Retina (tissue), 1 donor: ENCODE measurements around the gene TAF11L8.
"Not testable (repeated sequence)": the region's sequence is repeated elsewhere in the genome, so short reads cannot be mapped to it uniquely, and the experiment has no call there.

Experiments
- DNase-seq: peaks from one replicate; pipeline ENCODE4 v3.0.0-alpha.2; 2016

TAF11L8 gene

GRCh38 chr5:17590860-17591259 is at the start of gene TAF11L8:
Gene TAF11L8, minus strand, starts transcription at chr5:17590960.
- DNase-seq: not testable (repeated sequence)

GRCh38 chr5:17634160-17634559 is 43.4 kb upstream of the TAF11L8 start, which contains the start of gene TAF11L14:
Gene TAF11L14, plus strand, starts transcription at chr5:17634460.
- DNase-seq: no peak

DNA sequence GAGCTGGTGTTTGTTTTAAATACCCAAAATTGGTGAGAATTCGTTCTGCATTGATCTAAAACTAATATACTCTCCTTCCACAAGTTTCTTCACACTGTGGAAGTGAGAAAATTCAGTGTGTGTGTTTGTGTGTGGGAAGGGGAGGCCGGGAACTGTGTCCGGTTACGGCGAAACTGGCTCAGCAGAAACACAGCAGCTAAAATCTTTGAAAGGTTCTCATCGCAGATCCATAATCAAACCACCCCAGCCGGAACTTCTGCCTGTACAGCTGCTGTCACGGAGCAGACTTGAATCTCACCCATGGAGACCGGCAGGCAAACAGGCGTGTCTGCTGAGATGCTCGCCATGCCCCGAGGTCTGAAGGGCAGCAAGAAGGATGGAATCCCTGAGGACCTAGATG is 41.0 kb upstream of the TAF11L8 start, which contains the start of gene TAF11L13:
Gene TAF11L13 (plus strand): TSS at position 301 of the 400 bp plus-strand sequence.
- DNase-seq: not testable (repeated sequence)

DNA sequence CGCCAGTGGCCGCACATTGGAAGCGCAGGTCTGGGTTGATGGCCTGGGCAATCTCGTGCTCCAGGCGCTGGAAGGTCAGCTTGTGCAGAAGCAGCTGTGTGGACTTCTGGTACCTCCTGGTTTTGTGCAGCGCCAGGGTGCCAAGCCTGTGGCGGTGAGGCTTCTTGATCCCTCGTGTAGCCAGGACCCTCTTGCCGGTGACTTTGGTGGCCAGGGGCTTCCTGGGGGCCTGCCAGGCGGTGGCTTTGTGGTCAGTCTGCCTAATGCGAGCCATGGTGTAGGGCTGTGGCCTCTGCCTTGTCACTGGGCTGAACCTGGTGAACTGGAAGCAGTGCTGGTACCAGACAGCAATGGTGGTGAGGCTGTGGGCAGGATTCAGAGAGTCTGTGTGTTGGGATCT is 34.9 kb upstream of the TAF11L8 start:
- DNase-seq: no peak

DNA sequence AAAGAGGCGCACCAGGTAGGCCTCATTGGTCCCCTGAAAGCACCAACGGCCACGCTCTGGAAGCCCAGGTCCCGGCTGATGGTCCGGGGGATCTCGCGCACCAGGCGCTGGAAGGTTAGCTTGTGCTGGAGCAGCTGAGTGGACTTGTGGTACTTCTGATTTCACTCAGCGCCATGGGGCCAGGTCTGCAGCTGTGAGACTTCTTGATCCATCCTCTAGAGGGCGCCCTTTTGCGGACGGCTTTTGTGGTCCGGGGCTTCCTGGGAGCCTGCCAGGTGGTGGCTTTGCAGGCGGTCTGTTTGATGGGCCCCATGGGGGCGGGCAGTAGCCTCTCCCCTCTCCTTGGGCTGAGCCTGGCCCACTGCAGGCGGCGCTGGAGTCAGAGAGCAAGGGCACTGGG is 29.9 kb upstream of the TAF11L8 start:
- DNase-seq: no peak

GRCh38 chr5:17619354-17619753 is 28.6 kb upstream of the TAF11L8 start:
- no peak for DNase-seq

- no peak for DNase-seq
These were observed 24.3 kb upstream of the TAF11L8 start for GRCh38 chr5:17614872-17615605.

DNA sequence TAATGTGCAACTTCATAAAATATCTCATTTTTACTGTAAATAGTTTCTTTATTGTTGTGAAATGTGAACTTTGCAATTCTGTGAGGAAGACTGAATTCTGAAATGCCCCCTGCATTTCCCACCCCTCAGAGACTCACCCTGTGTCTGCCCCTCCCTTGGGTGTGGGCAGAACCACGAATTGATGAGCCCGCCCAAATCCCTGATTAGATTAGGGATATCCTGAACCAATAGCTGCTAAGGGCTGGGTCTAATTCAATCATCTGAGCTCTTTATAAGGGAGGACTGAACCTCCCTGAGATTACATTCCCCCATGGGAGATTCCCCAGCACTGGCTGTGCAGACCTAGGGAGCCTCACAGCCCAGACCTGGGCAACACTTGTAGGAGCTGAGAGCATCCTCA is 19.3 kb upstream of the TAF11L8 start, which contains the start of gene TAF11L12:
Gene TAF11L12 (plus strand): TSS at position 301 of the 400 bp plus-strand sequence.
- not testable (repeated sequence) for DNase-seq

GRCh38 chr5:17607461-17607860 is 16.7 kb upstream of the TAF11L8 start:
- not testable (repeated sequence) for DNase-seq

GRCh38 chr5:17604951-17605350 is 14.2 kb upstream of the TAF11L8 start:
- DNase-seq: no peak

DNA sequence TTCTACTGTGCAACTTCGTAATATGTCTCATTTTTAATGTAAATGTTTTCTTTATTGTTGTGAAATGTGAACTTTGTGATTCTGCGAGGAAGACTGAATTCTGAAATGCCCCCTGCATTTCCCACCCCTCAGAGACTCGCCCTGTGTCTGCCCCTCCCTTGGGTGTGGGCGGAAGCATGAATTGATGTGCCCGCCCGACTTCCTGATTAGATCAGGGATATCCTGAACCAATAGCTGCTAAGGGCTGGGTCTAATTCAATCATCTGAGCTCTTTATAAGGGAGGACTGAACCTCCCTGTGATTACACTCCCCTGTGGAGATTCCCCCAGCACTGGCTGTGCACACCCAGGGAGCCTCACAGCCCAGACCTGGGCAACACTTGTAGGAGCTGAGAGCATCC is 13.1 kb upstream of the TAF11L8 start, which contains the start of gene TAF11L11:
Gene TAF11L11 (plus strand): TSS at position 304 of the 400 bp plus-strand sequence.
- DNase-seq: not testable (repeated sequence)

DNA sequence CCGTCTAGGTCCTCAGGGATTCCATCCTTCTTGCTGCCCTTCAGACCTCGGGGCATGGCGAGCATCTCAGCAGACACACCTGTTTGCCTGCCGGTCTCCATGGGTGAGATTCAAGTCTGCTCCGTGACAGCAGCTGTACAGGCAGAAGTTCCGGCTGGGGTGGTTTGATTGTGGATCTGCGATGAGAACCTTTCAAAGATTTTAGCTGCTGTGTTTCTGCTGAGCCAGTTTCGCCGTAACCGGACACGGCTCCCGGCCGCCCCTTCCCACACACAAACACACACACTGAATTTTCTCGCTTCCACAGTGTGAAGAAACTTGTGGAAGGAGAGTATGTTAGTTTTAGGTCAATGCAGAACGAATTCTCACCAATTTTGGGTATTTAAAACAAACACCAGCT is 7.0 kb upstream of the TAF11L8 start, which contains the start of gene TAF11L10:
Gene TAF11L10 (minus strand): TSS at position 101 of the 400 bp plus-strand sequence.
- not testable (repeated sequence) for DNase-seq

- DNase-seq: not testable (repeated sequence)
These were observed 3.5 kb upstream of the TAF11L8 start, which contains the start of gene TAF11L9 for GRCh38 chr5:17594255-17594654. Gene TAF11L9, minus strand, starts transcription at chr5:17594394.

GRCh38 chr5:17585658-17586057 is 5.1 kb downstream of the TAF11L8 start, which contains the start of gene TAF11L7:
Gene TAF11L7, minus strand, starts transcription at chr5:17585758.
- not testable (repeated sequence) for DNase-seq
